ENCODE measurements around the gene ACYP1. TPM values are rescaled to one million over a fixed set of nuclear protein-coding genes. Genes with fewer than 3 reads are reported as not detected.

ACYP1 gene
- total and polyA plus RNA-seq, 4 donors: 11.6 to 35.5 (median 16.8) TPM

DNA sequence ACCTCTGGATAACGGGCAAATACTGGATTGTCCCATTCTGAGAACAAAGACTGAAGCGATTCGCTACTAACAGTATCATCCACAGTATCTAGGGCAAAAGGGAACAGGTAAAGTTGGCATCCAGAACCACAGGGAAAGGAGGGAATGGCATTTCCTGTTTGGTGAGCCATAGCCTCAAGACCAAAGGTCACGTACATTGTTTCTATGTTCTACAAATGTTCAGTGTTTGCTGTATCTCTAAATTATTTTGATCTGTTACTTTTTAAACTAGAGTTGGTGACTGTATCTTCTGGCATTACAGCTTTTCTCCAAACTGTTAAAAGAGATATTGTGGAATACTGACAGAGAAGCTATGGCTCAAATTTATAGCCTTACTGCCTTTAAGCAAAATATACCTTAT is 22.2 kb downstream of the ACYP1 start:
- Histone ChIP-seq H3K27me3 (ENCODE audit: control insufficient read depth in 3 of 3, insufficient read depth in 3 of 3, low read length in 2 of 3) (no peaks in the 10 kb centered on the region), H3K27ac (ENCODE audit: low read depth in 1 of 2, low read length in 1 of 2) (no peak overlapping the region), H3K36me3 (ENCODE audit: control insufficient read depth in 4 of 4, insufficient read depth in 4 of 4, low read length in 4 of 4) (peaks cover 7 to 23% (median 10%) of the 10 kb centered on the region in 4 donors), H3K4me1 (ENCODE audit: control insufficient read depth in 5 of 5, insufficient read depth in 5 of 5, low read length in 5 of 5) (peaks cover 0 to 53% (median 11%) of the 10 kb centered on the region in 5 donors), H3K9me3 (ENCODE audit: control insufficient read depth in 4 of 4, insufficient read depth in 3 of 4, low read length in 3 of 4) (no peaks in the 10 kb centered on the region), H3K9ac (ENCODE audit: insufficient read depth in 1 of 2, low read length in 2 of 2) (peak overlapping the region in 1 of 2 donors; percentile 59), H3K4me3 (no peak overlapping the region)
- DNase-seq: no peak
- ATAC-seq (ENCODE audit: insufficient read depth, low FRiP score): no peak
- 88 to 90% methylated on average over 4 of the region's 4 CpGs for WGBS, 2 donors
- TF ChIP-seq, protein P1, sequence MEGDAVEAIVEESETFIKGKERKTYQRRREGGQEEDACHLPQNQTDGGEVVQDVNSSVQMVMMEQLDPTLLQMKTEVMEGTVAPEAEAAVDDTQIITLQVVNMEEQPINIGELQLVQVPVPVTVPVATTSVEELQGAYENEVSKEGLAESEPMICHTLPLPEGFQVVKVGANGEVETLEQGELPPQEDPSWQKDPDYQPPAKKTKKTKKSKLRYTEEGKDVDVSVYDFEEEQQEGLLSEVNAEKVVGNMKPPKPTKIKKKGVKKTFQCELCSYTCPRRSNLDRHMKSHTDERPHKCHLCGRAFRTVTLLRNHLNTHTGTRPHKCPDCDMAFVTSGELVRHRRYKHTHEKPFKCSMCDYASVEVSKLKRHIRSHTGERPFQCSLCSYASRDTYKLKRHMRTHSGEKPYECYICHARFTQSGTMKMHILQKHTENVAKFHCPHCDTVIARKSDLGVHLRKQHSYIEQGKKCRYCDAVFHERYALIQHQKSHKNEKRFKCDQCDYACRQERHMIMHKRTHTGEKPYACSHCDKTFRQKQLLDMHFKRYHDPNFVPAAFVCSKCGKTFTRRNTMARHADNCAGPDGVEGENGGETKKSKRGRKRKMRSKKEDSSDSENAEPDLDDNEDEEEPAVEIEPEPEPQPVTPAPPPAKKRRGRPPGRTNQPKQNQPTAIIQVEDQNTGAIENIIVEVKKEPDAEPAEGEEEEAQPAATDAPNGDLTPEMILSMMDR (IDR thresholded peaks at IDR 0.05; ENCODE audit: control extremely low read depth, extremely low read depth): no peak

DNA sequence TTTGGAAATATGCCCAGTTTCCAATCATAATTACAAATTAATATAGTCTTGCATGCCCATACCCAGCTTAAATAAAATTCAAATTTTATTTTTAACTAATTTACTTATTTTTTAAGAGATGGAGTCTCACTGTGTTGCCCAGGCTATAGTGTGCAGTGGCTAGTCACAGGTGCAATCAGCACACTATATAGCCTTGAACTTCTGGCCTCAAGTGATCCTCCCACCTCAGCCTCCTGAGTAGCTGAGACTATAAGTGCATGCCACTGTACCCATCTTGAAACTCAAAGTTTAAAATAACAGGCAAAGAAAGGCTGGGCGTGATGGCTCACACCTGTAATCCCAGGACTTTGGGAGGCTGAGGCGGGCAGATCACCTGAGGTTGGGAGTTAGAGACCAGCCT is 22.9 kb downstream of the ACYP1 start:
- no peak for DNase-seq
- no peak overlapping the region for H3K27ac ChIP-seq (ENCODE audit: low read depth in 1 of 2, low read length in 1 of 2)

DNA sequence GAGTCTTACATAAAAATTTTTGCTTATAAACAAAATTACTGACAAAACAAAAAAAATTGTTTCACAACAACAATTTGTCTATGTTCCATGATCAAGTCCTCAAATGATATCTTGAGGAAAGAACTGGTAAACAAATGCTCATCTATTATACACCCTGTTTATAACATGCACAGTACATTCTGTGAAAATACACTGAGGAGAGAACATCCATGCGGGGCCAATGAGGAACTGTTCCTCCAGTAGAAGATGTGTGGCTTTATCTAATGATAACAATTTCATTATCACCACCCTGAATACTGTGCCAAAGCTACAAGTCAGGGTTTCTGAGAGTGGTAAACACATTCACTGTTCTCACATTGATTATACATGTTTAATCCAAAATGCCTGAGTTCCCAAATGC is 23.3 kb downstream of the ACYP1 start:
- 70 to 79% methylated on average over 1 of the region's 1 CpG for WGBS, 2 donors
- no peak for ATAC-seq (ENCODE audit: insufficient read depth, low FRiP score)
- Histone ChIP-seq H3K27me3 (ENCODE audit: control insufficient read depth in 3 of 3, insufficient read depth in 3 of 3, low read length in 2 of 3) (no peaks in the 10 kb centered on the region), H3K4me1 (ENCODE audit: control insufficient read depth in 5 of 5, insufficient read depth in 5 of 5, low read length in 5 of 5) (peaks cover 0 to 51% (median 11%) of the 10 kb centered on the region in 5 donors), H3K9me3 (ENCODE audit: control insufficient read depth in 4 of 4, insufficient read depth in 3 of 4, low read length in 3 of 4) (no peaks in the 10 kb centered on the region), H3K4me3 (no peak overlapping the region), H3K27ac (ENCODE audit: low read depth in 1 of 2, low read length in 1 of 2) (no peak overlapping the region), H3K36me3 (ENCODE audit: control insufficient read depth in 4 of 4, insufficient read depth in 4 of 4, low read length in 4 of 4) (peaks cover 7 to 29% (median 12%) of the 10 kb centered on the region in 4 donors), H3K9ac (ENCODE audit: insufficient read depth in 1 of 2, low read length in 2 of 2) (no peak overlapping the region)
- DNase-seq: no peak
- TF ChIP-seq, protein P1 (IDR thresholded peaks at IDR 0.05; ENCODE audit: control extremely low read depth, extremely low read depth): no peak

More for the DNA sequence above, 22.9 kb downstream of the ACYP1 start:
- peaks cover 7 to 26% (median 10%) of the 10 kb centered on the region in 4 donors for H3K36me3 ChIP-seq (ENCODE audit: control insufficient read depth in 4 of 4, insufficient read depth in 4 of 4, low read length in 4 of 4)
- no peaks in the 10 kb centered on the region for H3K27me3 ChIP-seq (ENCODE audit: control insufficient read depth in 3 of 3, insufficient read depth in 3 of 3, low read length in 2 of 3)
- peaks cover 0 to 53% (median 11%) of the 10 kb centered on the region in 5 donors for H3K4me1 ChIP-seq (ENCODE audit: control insufficient read depth in 5 of 5, insufficient read depth in 5 of 5, low read length in 5 of 5)
- H3K9me3 ChIP-seq (ENCODE audit: control insufficient read depth in 4 of 4, insufficient read depth in 3 of 4, low read length in 3 of 4): no peaks in the 10 kb centered on the region
- TF ChIP-seq, protein P1 (IDR thresholded peaks at IDR 0.05; ENCODE audit: control extremely low read depth, extremely low read depth): no peak
- no peak for ATAC-seq (ENCODE audit: insufficient read depth, low FRiP score)
- H3K4me3 ChIP-seq: no peak overlapping the region
- 96 to 98% methylated on average over 2 of the region's 2 CpGs for WGBS, 2 donors
- H3K9ac ChIP-seq (ENCODE audit: insufficient read depth in 1 of 2, low read length in 2 of 2): no peak overlapping the region

DNA sequence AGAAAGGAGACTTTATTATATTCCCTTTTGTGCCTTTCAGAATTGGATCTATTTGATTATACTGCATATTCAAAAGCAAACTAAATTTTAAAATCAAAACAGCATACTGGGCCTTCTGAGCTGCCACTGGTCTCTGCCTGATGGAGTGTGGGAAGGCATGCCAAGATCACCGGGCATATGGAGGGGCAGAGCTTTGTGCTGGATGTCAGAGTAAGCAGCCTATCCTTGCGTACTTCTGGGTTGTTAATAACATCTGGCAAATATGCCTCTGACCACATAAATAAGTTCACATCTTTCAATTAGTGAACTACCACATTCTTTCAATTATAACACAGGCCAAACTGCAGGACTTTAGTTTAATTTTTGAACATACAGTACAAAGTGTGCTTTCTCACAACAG is 30.9 kb downstream of the ACYP1 start:
- H3K36me3 ChIP-seq (ENCODE audit: control insufficient read depth in 4 of 4, insufficient read depth in 4 of 4, low read length in 4 of 4): peaks cover 17 to 55% (median 25%) of the 10 kb centered on the region in 4 donors
- WGBS, 2 donors: 98 to 99% methylated on average over 2 of the region's 2 CpGs
- TF ChIP-seq, protein P1 (IDR thresholded peaks at IDR 0.05; ENCODE audit: control extremely low read depth, extremely low read depth): no peak

More for the DNA sequence above, 30.9 kb downstream of the ACYP1 start:
- H3K27me3 ChIP-seq (ENCODE audit: control insufficient read depth in 3 of 3, insufficient read depth in 3 of 3, low read length in 2 of 3): no peaks in the 10 kb centered on the region
- H3K9me3 ChIP-seq (ENCODE audit: control insufficient read depth in 4 of 4, insufficient read depth in 3 of 4, low read length in 3 of 4): no peaks in the 10 kb centered on the region
- DNase-seq (no peak), ATAC-seq (ENCODE audit: insufficient read depth, low FRiP score) (no peak)
- H3K27ac ChIP-seq (ENCODE audit: low read depth in 1 of 2, low read length in 1 of 2): no peak overlapping the region
- H3K4me1 ChIP-seq (ENCODE audit: control insufficient read depth in 5 of 5, insufficient read depth in 5 of 5, low read length in 5 of 5): no peaks in the 10 kb centered on the region
- no peak overlapping the region for H3K9ac ChIP-seq (ENCODE audit: insufficient read depth in 1 of 2, low read length in 2 of 2)
- H3K4me3 ChIP-seq: no peak overlapping the region

All from lung (tissue), 12 donors.